DND-41 (cell line): ENCODE results near the gene BRMS1.

Experiments
- ATAC-seq: fragments of 200-7000 bp; cut with Tn5 transposase; 3 replicates; pipeline ENCODE4 v1.9.1; 2021; ENCODE audit warnings: low read depth; ENCODE audit not compliant: insufficient read depth
- DNase-seq: peaks from one replicate; pipeline ENCODE4 v3.0.0-alpha.2; 2020
- H2AFZ ChIP-seq: 2 replicates; pipeline ENCODE4 v1.6.0; 2012; ENCODE audit warnings: low read depth, low read length
- H3K27ac ChIP-seq: 2 replicates; pipeline ENCODE4 v1.5.1; 2012; ENCODE audit warnings: low read length, inconsistent platforms
- H3K27me3 ChIP-seq: fragments of 200-600 bp; sonication (generic); 2 replicates; pipeline ENCODE4 v1.6.0; 2012; ENCODE audit warnings: low read length, mild to moderate bottlenecking, inconsistent platforms; ENCODE audit not compliant: insufficient read depth, poor library complexity
- H3K36me3 ChIP-seq: 2 replicates; pipeline ENCODE4 v1.5.1; 2012; ENCODE audit warnings: low read length, inconsistent platforms; ENCODE audit not compliant: insufficient read depth
- H3K4me1 ChIP-seq: 2 replicates; pipeline ENCODE4 v1.5.1; 2012; ENCODE audit warnings: mild to moderate bottlenecking, low read length; ENCODE audit not compliant: insufficient read depth
- H3K4me2 ChIP-seq: 2 replicates; pipeline ENCODE4 v1.6.0; 2012; ENCODE audit warnings: mild to moderate bottlenecking, moderate library complexity, low read length, inconsistent platforms; ENCODE audit not compliant: insufficient read depth
- H3K4me3 ChIP-seq, 2 experiments: fragments of 200-600 bp in 1 of 2; shearing (Covaris generic) in 1 of 2; 2 replicates each; pipeline ENCODE4 v1.5.1; 2012 to 2016; ENCODE audit warnings: inconsistent platforms in 2 of 2, low read length in 2 of 2, mild to moderate bottlenecking in 2 of 2, low read depth in 1 of 2, moderate library complexity in 1 of 2
- H3K79me2 ChIP-seq: 2 replicates; pipeline ENCODE4 v1.6.0; 2012; ENCODE audit warnings: low read length, inconsistent platforms; ENCODE audit not compliant: insufficient read depth
- H3K9ac ChIP-seq: 2 replicates; pipeline ENCODE4 v1.6.0; 2012; ENCODE audit warnings: low read depth, mild to moderate bottlenecking, inconsistent platforms, low read length, moderate library complexity
- H3K9me3 ChIP-seq: 2 replicates; pipeline ENCODE4 v1.5.1; 2012; ENCODE audit warnings: low read length, moderate library complexity, mild to moderate bottlenecking, inconsistent platforms; ENCODE audit not compliant: insufficient read depth, severe bottlenecking
- H4K20me1 ChIP-seq: 2 replicates; pipeline ENCODE4 v1.6.0; 2012; ENCODE audit warnings: low read length; ENCODE audit not compliant: insufficient read depth
- CTCF ChIP-seq: IDR thresholded peaks from 2 replicates; pipeline ENCODE4 v1.5.1; 2012; ENCODE audit warnings: borderline replicate concordance, low read length, moderate library complexity, mild to moderate bottlenecking; ENCODE audit not compliant: poor library complexity, severe bottlenecking; ENCODE audit errors: extremely low read depth
- EZH2 ChIP-seq: IDR thresholded peaks from 3 replicates; pipeline ENCODE4 v1.6.1; 2012; ENCODE audit warnings: borderline replicate concordance, low read depth, mild to moderate bottlenecking, moderate library complexity, low read length, inconsistent platforms; ENCODE audit not compliant: severe bottlenecking

Gene BRMS1

GRCh38 chr11:66327171-66328030 is 17.5 kb downstream of the BRMS1 start:
- Histone ChIP-seq H2AFZ (no peak overlapping the region), H4K20me1 (peaks cover 2% of the 10 kb centered on the region; the same call in 1 of the 2 replicates), H3K4me1 (peaks cover 37% of the 10 kb centered on the region), H3K9ac (no peak overlapping the region), H3K79me2 (no peaks in the 10 kb centered on the region), H3K9me3 (no peaks in the 10 kb centered on the region), H3K4me3 (no peak overlapping the region), H3K27me3 (no peaks in the 10 kb centered on the region), H3K27ac (peak overlapping the region; percentile 92), H3K4me2 (no peak overlapping the region), H3K36me3 (no peaks in the 10 kb centered on the region)
- DNase-seq (no peak), ATAC-seq (no peak)
- TF ChIP-seq EZH2 (no peak), CTCF (no peak)

- Histone ChIP-seq H3K36me3 (no peaks in the 10 kb centered on the region), H3K4me1 (peaks cover 37% of the 10 kb centered on the region), H3K27me3 (no peaks in the 10 kb centered on the region), H3K9me3 (no peaks in the 10 kb centered on the region), H3K4me3 (peak overlapping the region in 1 of 2 experiments; percentile 36; a peak in 1 of 4 replicates), H3K4me2 (peak overlapping the region; percentile 52), H4K20me1 (peaks cover 2% of the 10 kb centered on the region; the same call in 1 of the 2 replicates), H3K79me2 (no peaks in the 10 kb centered on the region), H2AFZ (0 out of 2 replicates have a peak overlapping the region, but pooled peaks have one; percentile 55), H3K27ac (peak overlapping the region; percentile 92), H3K9ac (peak overlapping the region; percentile 49)
- peak; percentile 91 for ATAC-seq
- peak; percentile 94 for DNase-seq
- no peak for TF ChIP-seq EZH2
- TF ChIP-seq CTCF = no peak
Observed at GRCh38 chr11:66326261-66327111, 18.4 kb downstream of the BRMS1 start.

GRCh38 chr11:66325263-66325671 is 19.6 kb downstream of the BRMS1 start:
- Histone ChIP-seq H3K27me3 (no peaks in the 10 kb centered on the region), H4K20me1 (peaks cover 2% of the 10 kb centered on the region; the same call in 1 of the 2 replicates), H3K4me2 (peak overlapping the region; percentile 52; the same call in 1 of the 2 replicates), H3K9ac (peak overlapping the region; percentile 49; the same call in 1 of the 2 replicates), H3K4me3 (no peak overlapping the region), H2AFZ (no peak overlapping the region), H3K4me1 (peaks cover 37% of the 10 kb centered on the region), H3K9me3 (no peaks in the 10 kb centered on the region), H3K27ac (peak overlapping the region; percentile 92), H3K79me2 (no peaks in the 10 kb centered on the region), H3K36me3 (no peaks in the 10 kb centered on the region)
- peak; percentile 71 for DNase-seq
- TF ChIP-seq EZH2 = no peak
- no peak for TF ChIP-seq CTCF
- no peak for ATAC-seq
